DOHH2 (cell line): Measurements from ENCODE around the gene RAET1G.

Experiments
- CTCF ChIP-seq: fragments of 200-600 bp; sonication (generic); IDR thresholded peaks from one replicate; pipeline ENCODE4 v1.5.1; 2014; ENCODE audit warnings: antibody characterized with exemption, mild to moderate bottlenecking, low read depth, low read length; ENCODE audit not compliant: poor library complexity, severe bottlenecking
- EZH2phosphoT487 ChIP-seq: fragments of 200-600 bp; sonication (generic); IDR thresholded peaks from 2 replicates; pipeline ENCODE4 v1.6.1; 2017; ENCODE audit warnings: borderline replicate concordance, mild to moderate bottlenecking, antibody characterized with exemption, low read length, moderate library complexity, mixed read lengths

GRCh38 chr6:149896491-149896890, 26.4 kb downstream of the RAET1G start:
- no peak for TF ChIP-seq CTCF
- TF ChIP-seq EZH2phosphoT487, result no peak
